Ammon's horn (tissue), 1 donor: ENCODE results near the gene KRTAP5-4.
"Not testable (repeated sequence)": the region's sequence is repeated elsewhere in the genome, so short reads cannot be mapped to it uniquely, and the experiment has no call there.

ENCODE experiments used
- DNase-seq: peaks from one replicate; pipeline ENCODE4 v3.0.0-alpha.2; 2016; ENCODE audit warnings: low spot score

The KRTAP5-4 gene

GRCh38 chr11:1600626-1601025, 21.3 kb downstream of the KRTAP5-4 start:
- DNase-seq = peak; percentile 43

- DNase-seq = no peak
These were observed 23.1 kb downstream of the KRTAP5-4 start for GRCh38 chr11:1598816-1599215.

GRCh38 chr11:1598406-1598805, 23.5 kb downstream of the KRTAP5-4 start:
- not testable (repeated sequence) for DNase-seq

GRCh38 chr11:1597994-1598380, 24.0 kb downstream of the KRTAP5-4 start, which contains the start of gene KRTAP5-2:
KRTAP5-2 (minus strand) TSS chr11:1598294; CDS start chr11:1598250, 44 bp downstream.
- no peak for DNase-seq

GRCh38 chr11:1597331-1597993, 24.5 kb downstream of the KRTAP5-4 start:
- no peak for DNase-seq

- DNase-seq = not testable (repeated sequence)
These were observed 25.3 kb downstream of the KRTAP5-4 start for GRCh38 chr11:1596576-1597121.

GRCh38 chr11:1595994-1596575, 25.9 kb downstream of the KRTAP5-4 start:
- not testable (repeated sequence) for DNase-seq

- DNase-seq = no peak
These were observed 29.3 kb downstream of the KRTAP5-4 start for GRCh38 chr11:1592628-1593027.

GRCh38 chr11:1589996-1590395, 31.9 kb downstream of the KRTAP5-4 start:
- no peak for DNase-seq

- not testable (repeated sequence) for DNase-seq
These were observed 32.6 kb downstream of the KRTAP5-4 start for GRCh38 chr11:1589191-1589963.

- no peak for DNase-seq
These were observed 35.2 kb downstream of the KRTAP5-4 start for GRCh38 chr11:1586699-1587098.

- not testable (repeated sequence) for DNase-seq
These were observed 37.1 kb downstream of the KRTAP5-4 start, which contains the start of gene KRTAP5-1 for GRCh38 chr11:1584661-1585370. KRTAP5-1 (minus strand) TSS chr11:1585283; CDS start chr11:1585249, 34 bp downstream.

- not testable (repeated sequence) for DNase-seq
These were observed 39.0 kb downstream of the KRTAP5-4 start for GRCh38 chr11:1582909-1583308.

GRCh38 chr11:1581976-1582375, 40.0 kb downstream of the KRTAP5-4 start:
- no peak for DNase-seq

- DNase-seq = no peak
These were observed 45.1 kb downstream of the KRTAP5-4 start for GRCh38 chr11:1576825-1577224.

GRCh38 chr11:1575756-1576155, 46.2 kb downstream of the KRTAP5-4 start:
- DNase-seq = not testable (repeated sequence)

- no peak for DNase-seq
These were observed 47.0 kb downstream of the KRTAP5-4 start for GRCh38 chr11:1574933-1575242.

GRCh38 chr11:1574238-1574932, 47.6 kb downstream of the KRTAP5-4 start:
- DNase-seq = peak; percentile 72

GRCh38 chr11:1573903-1574237, 48.1 kb downstream of the KRTAP5-4 start:
- DNase-seq = no peak

GRCh38 chr11:1573077-1573902, 48.6 kb downstream of the KRTAP5-4 start:
- DNase-seq = no peak
